H9 (cell line): ENCODE results near the gene SCGB1A1. TPM values are rescaled to one million over a fixed set of nuclear protein-coding genes. Genes with fewer than 3 reads are reported as not detected.

Experiments used
- DNase-seq: peaks from one replicate; pipeline ENCODE4 v3.0.0-alpha.2; 2017
- H2AFZ ChIP-seq: one replicate; pipeline ENCODE4 v1.6.1; 2013; ENCODE audit warnings: mild to moderate bottlenecking, low read length, control low read depth, moderate library complexity
- H2AK5ac ChIP-seq: 2 replicates; pipeline ENCODE4 v1.6.1; 2013; ENCODE audit warnings: low read length, control low read depth, mixed read lengths; ENCODE audit not compliant: insufficient read length
- H2BK120ac ChIP-seq: one replicate; pipeline ENCODE4 v1.6.1; 2013; ENCODE audit warnings: low read depth, mild to moderate bottlenecking, low read length, control low read depth, inconsistent platforms; ENCODE audit not compliant: poor library complexity, severe bottlenecking
- H2BK12ac ChIP-seq: 2 replicates; pipeline ENCODE4 v1.6.1; 2013; ENCODE audit warnings: low read length, control low read depth, mixed read lengths, low read depth; ENCODE audit not compliant: insufficient read length
- H2BK15ac ChIP-seq: 2 replicates; pipeline ENCODE4 v1.6.1; 2013; ENCODE audit warnings: low read depth, low read length, control low read depth
- H2BK20ac ChIP-seq: one replicate; pipeline ENCODE4 v1.6.1; 2013; ENCODE audit warnings: low read depth, mild to moderate bottlenecking, low read length, control low read depth, inconsistent platforms; ENCODE audit not compliant: poor library complexity, severe bottlenecking
- H2BK5ac ChIP-seq: 2 replicates; pipeline ENCODE4 v1.6.1; 2013; ENCODE audit warnings: low read length, control low read depth, mixed read lengths; ENCODE audit not compliant: insufficient read length
- H3K14ac ChIP-seq: 2 replicates; pipeline ENCODE4 v1.6.1; 2013; ENCODE audit warnings: low read length, control low read depth; ENCODE audit not compliant: insufficient read depth
- H3K18ac ChIP-seq: 2 replicates; pipeline ENCODE4 v1.6.1; 2013; ENCODE audit warnings: low read depth, mild to moderate bottlenecking, mixed read lengths, low read length, control low read depth; ENCODE audit not compliant: insufficient read length
- H3K23ac ChIP-seq: 2 replicates; pipeline ENCODE4 v1.6.1; 2013; ENCODE audit warnings: low read length, control low read depth, mixed read lengths, low read depth; ENCODE audit not compliant: insufficient read length
- H3K23me2 ChIP-seq: 2 replicates; pipeline ENCODE4 v1.6.1; 2013; ENCODE audit warnings: low read depth, mild to moderate bottlenecking, mixed read lengths, low read length, control low read depth; ENCODE audit not compliant: insufficient read length, poor library complexity, severe bottlenecking
- H3K27ac ChIP-seq: 2 replicates; pipeline ENCODE4 v1.5.1; 2013; ENCODE audit warnings: low read length, control low read depth, mixed read lengths, low read depth; ENCODE audit not compliant: insufficient read length
- H3K27me3 ChIP-seq: 2 replicates; pipeline ENCODE4 v1.6.1; 2013; ENCODE audit warnings: low read length, control low read depth, inconsistent platforms; ENCODE audit not compliant: insufficient read depth
- H3K4ac ChIP-seq: 2 replicates; pipeline ENCODE4 v1.6.1; 2013; ENCODE audit warnings: low read depth, mild to moderate bottlenecking, control low read depth, inconsistent platforms, low read length, moderate library complexity
- H3K4me1 ChIP-seq: 2 replicates; pipeline ENCODE4 v1.6.1; 2013; ENCODE audit warnings: low read length, control low read depth, inconsistent platforms; ENCODE audit not compliant: insufficient read depth
- H3K4me2 ChIP-seq: 2 replicates; pipeline ENCODE4 v1.6.1; 2013; ENCODE audit warnings: low read length, control low read depth, mixed read lengths; ENCODE audit not compliant: insufficient read length, insufficient read depth
- H3K56ac ChIP-seq: 2 replicates; pipeline ENCODE4 v1.6.1; 2013; ENCODE audit warnings: low read depth, mild to moderate bottlenecking, mixed read lengths, low read length, control low read depth; ENCODE audit not compliant: insufficient read length
- H3K79me1 ChIP-seq: 2 replicates; pipeline ENCODE4 v1.6.1; 2013; ENCODE audit warnings: low read depth, mild to moderate bottlenecking, moderate library complexity, low read length, control low read depth, inconsistent platforms; ENCODE audit not compliant: insufficient read depth, poor library complexity, severe bottlenecking
- H3K79me2 ChIP-seq: 2 replicates; pipeline ENCODE4 v1.6.1; 2013; ENCODE audit warnings: low read length, control low read depth, inconsistent platforms; ENCODE audit not compliant: insufficient read depth
- H3K9ac ChIP-seq: 2 replicates; pipeline ENCODE4 v1.6.1; 2013; ENCODE audit warnings: low read length, control low read depth, mixed read lengths; ENCODE audit not compliant: insufficient read length; ENCODE audit errors: extremely low read depth
- H3K9me3 ChIP-seq: one replicate; pipeline ENCODE4 v1.6.1; 2013; ENCODE audit warnings: low read depth, low read length, inconsistent platforms; ENCODE audit not compliant: control insufficient read depth
- H3T11ph ChIP-seq: one replicate; pipeline ENCODE4 v1.6.1; 2013; ENCODE audit warnings: mild to moderate bottlenecking, low read length, control low read depth, inconsistent platforms
- H4K20me1 ChIP-seq: one replicate; pipeline ENCODE4 v1.6.1; 2013; ENCODE audit not compliant: control insufficient read depth, insufficient read length, insufficient read depth
- H4K5ac ChIP-seq: 2 replicates; pipeline ENCODE4 v1.6.1; 2013; ENCODE audit warnings: low read depth, mild to moderate bottlenecking, mixed read lengths, low read length, control low read depth; ENCODE audit not compliant: insufficient read length
- H4K8ac ChIP-seq: replicated peaks from 2 replicates; pipeline ENCODE4 v1.6.1; 2013; ENCODE audit warnings: low read length, control low read depth, mixed read lengths, low read depth; ENCODE audit not compliant: insufficient read length
- H4K91ac ChIP-seq: 2 replicates; pipeline ENCODE4 v1.6.1; 2013; ENCODE audit warnings: low read depth, mild to moderate bottlenecking, moderate library complexity, mixed read lengths, low read length, control low read depth; ENCODE audit not compliant: insufficient read length
- H3K27ac Mint-ChIP-seq, 3 experiments: 2 replicates in 2 of 3; 3 replicates in 1 of 3; pipeline ENCODE4 v1.8.0; 2020 to 2021; ENCODE audit warnings: mixed read lengths in 3 of 3, mild to moderate bottlenecking in 1 of 3, moderate library complexity in 1 of 3
- H3K27me3 Mint-ChIP-seq: 2 replicates; pipeline ENCODE4 v1.8.0; 2021; ENCODE audit warnings: low read depth, mild to moderate bottlenecking, moderate library complexity, mixed read lengths
- H3K36me3 Mint-ChIP-seq, 3 experiments: 2 replicates in 2 of 3; 3 replicates in 1 of 3; pipeline ENCODE4 v1.8.0; 2020 to 2021; ENCODE audit warnings: low read depth in 3 of 3, mixed read lengths in 3 of 3; ENCODE audit not compliant: insufficient read depth in 1 of 3
- H3K4me1 Mint-ChIP-seq, 2 experiments: 2 replicates each; pipeline ENCODE4 v1.8.0; 2020; ENCODE audit warnings: mixed read lengths in 2 of 2
- H3K4me3 Mint-ChIP-seq, 2 experiments: 2 replicates in 1 of 2; 3 replicates in 1 of 2; pipeline ENCODE4 v1.8.0; 2020 to 2021; ENCODE audit warnings: mild to moderate bottlenecking in 2 of 2, mixed read lengths in 2 of 2, moderate library complexity in 1 of 2
- H3K9me3 Mint-ChIP-seq, 2 experiments: 2 replicates in 1 of 2; 3 replicates in 1 of 2; pipeline ENCODE4 v1.8.0; 2020; ENCODE audit warnings: mild to moderate bottlenecking in 2 of 2, mixed read lengths in 2 of 2, moderate library complexity in 1 of 2
- WGBS: extraction: QIAGEN DNeasy Blood & Tissue Kit; methylation state at CpG from one replicate; pipeline ENCODE4 v1.1.7; 2013; ENCODE audit warnings: missing lambda C conversion rate, low lambda C conversion rate, mixed read lengths; ENCODE audit not compliant: insufficient read length; ENCODE audit errors: extremely low coverage; 5-methylcytosine and 5-hydroxymethylcytosine counted together
- total RNA-seq: library from RNA; stranded (reverse); gene quantifications from 2 replicates; pipeline ENCODE4 v1.2.1, GENCODE V29; 2021
- TF ChIP-seq, protein P1 (sequence below): fragments of 200-600 bp; sonication (generic); conservative IDR thresholded peaks from 3 replicates; pipeline ENCODE4 v1.8.0; 2021; ENCODE audit warnings: antibody characterized with exemption, mild to moderate bottlenecking

SCGB1A1 gene
- total RNA-seq, 1 experiment from 2014 or later, result not detected

DNA sequence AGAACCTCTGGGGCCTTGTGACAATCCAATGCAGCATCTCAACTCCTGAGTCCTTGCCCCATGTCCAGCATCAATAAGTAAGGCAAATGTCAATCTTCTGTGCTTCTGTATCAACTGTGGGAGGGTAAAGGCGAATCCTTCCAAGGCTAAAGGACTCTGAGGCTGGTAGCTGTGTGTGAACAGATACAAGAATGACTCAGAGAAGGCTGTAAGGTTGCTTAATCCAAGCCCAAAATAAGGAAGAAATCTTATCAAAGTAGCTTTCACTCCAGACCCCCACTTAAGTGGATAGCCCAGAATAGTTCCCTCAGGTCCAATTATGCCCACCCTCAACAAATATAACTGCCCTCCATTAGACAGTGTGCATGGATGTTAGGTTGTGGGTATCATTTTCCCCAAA lies 28.1 kb upstream of the SCGB1A1 start:
- Histone ChIP-seq H2BK5ac (no peak overlapping the region), H4K20me1 (no peaks in the 10 kb centered on the region), H3K14ac (no peak overlapping the region), H3T11ph (no peak overlapping the region), H3K9me3 (no peaks in the 10 kb centered on the region), H4K91ac (no peak overlapping the region), H2AFZ (no peak overlapping the region), H3K9ac (no peak overlapping the region), H3K23ac (no peak overlapping the region), H4K8ac (no peak overlapping the region), H3K79me2 (no peaks in the 10 kb centered on the region), H3K4ac (no peak overlapping the region), H3K27ac (no peak overlapping the region), H3K18ac (no peak overlapping the region), H2BK120ac (no peak overlapping the region), H2BK12ac (no peak overlapping the region), H2AK5ac (no peak overlapping the region), H2BK20ac (no peak overlapping the region), H2BK15ac (no peak overlapping the region), H3K56ac (no peak overlapping the region), H3K23me2 (peaks cover 6% of the 10 kb centered on the region), H3K4me1 (peaks cover 4% of the 10 kb centered on the region; the same call in 1 of the 2 replicates), H3K27me3 (no peaks in the 10 kb centered on the region), H3K4me2 (no peak overlapping the region), H4K5ac (no peak overlapping the region), H3K79me1 (no peaks in the 10 kb centered on the region)
- Mint-ChIP-seq H3K27me3 (no peaks in the 10 kb centered on the region), H3K4me3 (no peak overlapping the region), H3K9me3 (no peaks in the 10 kb centered on the region), H3K4me1 (peaks cover 7% of the 10 kb centered on the region in 2 experiments), H3K36me3 (no peaks in the 10 kb centered on the region), H3K27ac (no peak overlapping the region)
- no CpG with 5 or more reads among the region's 1 CpG for WGBS
- no peak for DNase-seq
- TF ChIP-seq, protein P1, sequence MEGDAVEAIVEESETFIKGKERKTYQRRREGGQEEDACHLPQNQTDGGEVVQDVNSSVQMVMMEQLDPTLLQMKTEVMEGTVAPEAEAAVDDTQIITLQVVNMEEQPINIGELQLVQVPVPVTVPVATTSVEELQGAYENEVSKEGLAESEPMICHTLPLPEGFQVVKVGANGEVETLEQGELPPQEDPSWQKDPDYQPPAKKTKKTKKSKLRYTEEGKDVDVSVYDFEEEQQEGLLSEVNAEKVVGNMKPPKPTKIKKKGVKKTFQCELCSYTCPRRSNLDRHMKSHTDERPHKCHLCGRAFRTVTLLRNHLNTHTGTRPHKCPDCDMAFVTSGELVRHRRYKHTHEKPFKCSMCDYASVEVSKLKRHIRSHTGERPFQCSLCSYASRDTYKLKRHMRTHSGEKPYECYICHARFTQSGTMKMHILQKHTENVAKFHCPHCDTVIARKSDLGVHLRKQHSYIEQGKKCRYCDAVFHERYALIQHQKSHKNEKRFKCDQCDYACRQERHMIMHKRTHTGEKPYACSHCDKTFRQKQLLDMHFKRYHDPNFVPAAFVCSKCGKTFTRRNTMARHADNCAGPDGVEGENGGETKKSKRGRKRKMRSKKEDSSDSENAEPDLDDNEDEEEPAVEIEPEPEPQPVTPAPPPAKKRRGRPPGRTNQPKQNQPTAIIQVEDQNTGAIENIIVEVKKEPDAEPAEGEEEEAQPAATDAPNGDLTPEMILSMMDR, result no peak
